ENCODE data around the gene NSA2. TPM values are rescaled to one million over a fixed set of nuclear protein-coding genes. Genes with fewer than 3 reads are reported as not detected.
"Not testable (repeated sequence)": the region's sequence is repeated elsewhere in the genome, so short reads cannot be mapped to it uniquely, and the experiment has no call there.

Gene NSA2
- total and polyA plus RNA-seq, 7 experiments from 2014 or later, result 49.4 to 153 (median 97.9) TPM

DNA sequence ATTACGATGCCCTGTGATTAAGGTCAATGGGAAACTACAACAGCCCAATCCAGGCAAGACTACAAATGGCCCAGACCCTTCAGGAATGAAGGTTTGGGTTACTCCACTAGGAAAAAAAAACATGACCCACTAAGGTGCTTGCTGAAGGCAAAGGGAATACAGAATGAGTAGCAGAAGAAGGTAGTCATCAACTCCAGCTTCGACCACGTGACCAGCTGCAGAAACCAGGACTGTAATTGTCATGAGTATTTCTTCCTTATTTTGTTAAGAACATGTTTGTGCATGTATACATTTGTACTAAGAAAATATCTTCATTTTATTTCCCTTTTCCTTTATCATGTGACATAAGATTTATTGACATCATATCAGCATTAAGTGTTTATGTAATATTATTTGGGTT is 24.6 kb downstream of the NSA2 start:
- peaks cover 2 to 70% (median 41%) of the 10 kb centered on the region in 5 donors for H3K36me3 Mint-ChIP-seq

GRCh38 chr5:74798977-74799911 is 32.2 kb downstream of the NSA2 start:
- CTCF ChIA-PET, result no interaction called here

More for the DNA sequence above, 24.6 kb downstream of the NSA2 start:
- intact Hi-C loops (cut with micrococcal nuclease); ATAC-seq; H3K4me1 Mint-ChIP-seq; H3K4me1 ChIP-seq (ENCODE audit: control insufficient read depth in 2 of 2, insufficient read depth in 2 of 2, low read length in 2 of 2); H3K27me3 ChIP-seq (ENCODE audit: control insufficient read depth in 2 of 2, insufficient read depth in 2 of 2, low read length in 2 of 2); H3K27ac Mint-ChIP-seq; H3K4me3 ChIP-seq (ENCODE audit: low read length); H3K9me3 Mint-ChIP-seq; H3K27ac ChIP-seq (ENCODE audit: low read depth, low read length); H3K9me3 ChIP-seq (ENCODE audit: control insufficient read depth in 2 of 3, low read length in 3 of 3); DNase-seq; H3K4me3 Mint-ChIP-seq; H3K27me3 Mint-ChIP-seq; POLR2A ChIA-PET: not testable (repeated sequence)
- peaks cover 0 to 32% (median 3%) of the 10 kb centered on the region in 3 experiments for H3K36me3 ChIP-seq (ENCODE audit: control insufficient read depth in 2 of 3, insufficient read depth in 3 of 3, low read length in 3 of 3)
- CTCF ChIA-PET, result interaction anchor here (0.6 kb wide), 1 partner anchor 33 kb away, joined by 3 read pairs; no protein-coding TSS in a partner anchor

DNA sequence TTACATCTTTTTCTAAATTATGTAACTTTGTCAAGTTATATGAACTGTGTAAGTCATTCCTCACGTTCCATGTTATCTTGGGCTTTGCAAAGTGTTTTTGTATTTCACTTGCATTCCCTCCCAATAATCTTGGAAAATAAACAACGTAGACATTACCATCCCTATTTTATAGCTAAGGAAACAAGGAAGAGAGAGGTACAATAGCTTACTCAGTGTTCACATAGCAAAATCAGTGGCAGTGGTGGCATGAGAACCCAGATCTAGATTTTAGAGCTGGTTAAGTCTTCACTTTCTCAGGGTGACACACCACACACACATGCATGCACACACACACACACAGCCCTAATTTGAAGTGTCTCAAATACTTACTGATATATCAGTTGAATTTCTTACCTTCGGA is 34.1 kb downstream of the NSA2 start:
- Histone ChIP-seq H3K36me3 (ENCODE audit: control insufficient read depth in 2 of 3, insufficient read depth in 3 of 3, low read length in 3 of 3) (peaks cover 0 to 29% (median 4%) of the 10 kb centered on the region in 3 experiments), H3K27me3 (ENCODE audit: control insufficient read depth in 2 of 2, insufficient read depth in 2 of 2, low read length in 2 of 2) (no peaks in the 10 kb centered on the region)
- peak overlapping the region in 1 of 9 donors; percentile 33 for H3K27ac Mint-ChIP-seq

More at GRCh38 chr5:74798977-74799911, 32.2 kb downstream of the NSA2 start:
- no peak overlapping the region for H3K4me3 Mint-ChIP-seq
- peaks cover 0 to 2% (median 0%) of the 10 kb centered on the region in 11 donors for H3K9me3 Mint-ChIP-seq
- ATAC-seq, result no peak
- Histone ChIP-seq H3K27ac (ENCODE audit: low read depth, low read length) (no peak overlapping the region), H3K27me3 (ENCODE audit: control insufficient read depth in 2 of 2, insufficient read depth in 2 of 2, low read length in 2 of 2) (no peaks in the 10 kb centered on the region), H3K9me3 (ENCODE audit: control insufficient read depth in 2 of 3, low read length in 3 of 3) (no peaks in the 10 kb centered on the region), H3K4me3 (ENCODE audit: low read length) (no peak overlapping the region), H3K4me1 (ENCODE audit: control insufficient read depth in 2 of 2, insufficient read depth in 2 of 2, low read length in 2 of 2) (no peaks in the 10 kb centered on the region), H3K36me3 (ENCODE audit: control insufficient read depth in 2 of 3, insufficient read depth in 3 of 3, low read length in 3 of 3) (peaks cover 0 to 29% (median 4%) of the 10 kb centered on the region in 3 experiments)
- H3K27me3 Mint-ChIP-seq, result no peaks in the 10 kb centered on the region
- no peak for DNase-seq
- H3K36me3 Mint-ChIP-seq, result peaks cover 0 to 52% (median 14%) of the 10 kb centered on the region in 5 donors
- POLR2A ChIA-PET, result no interaction called here
- H3K4me1 Mint-ChIP-seq, result no peaks in the 10 kb centered on the region
- no peak overlapping the region for H3K27ac Mint-ChIP-seq
- intact Hi-C loops (cut with micrococcal nuclease), result no loop called here

DNA sequence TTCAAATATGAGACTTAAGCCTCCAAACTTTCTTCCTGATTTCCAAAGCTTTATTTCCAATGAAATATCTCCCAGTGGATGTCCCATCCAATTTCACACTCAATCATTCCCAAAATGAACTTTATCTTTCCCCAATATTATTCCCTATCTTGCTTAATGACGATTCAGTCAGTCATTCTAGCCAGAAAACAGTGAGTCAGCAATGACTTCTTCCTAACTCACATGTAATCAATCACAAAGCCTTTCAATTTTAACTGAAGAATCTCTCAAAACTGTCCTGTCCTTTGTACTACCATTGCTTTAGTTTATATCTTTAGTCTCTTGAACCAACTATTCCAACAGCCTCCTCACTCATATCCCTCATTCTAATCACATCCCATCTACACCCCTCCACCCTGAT is 34.9 kb downstream of the NSA2 start:
- peak overlapping the region in 4 of 9 donors; percentile 7 to 67 (median 29) for H3K27ac Mint-ChIP-seq
- intact Hi-C loops (cut with micrococcal nuclease), result no loop called here

More for the DNA sequence above, 34.1 kb downstream of the NSA2 start:
- H3K4me1 Mint-ChIP-seq, result peaks cover 0 to 1% (median 0%) of the 10 kb centered on the region in 7 donors
- ChIA-PET CTCF (no interaction called here), POLR2A (interaction anchor here (0.7 kb wide), 1 partner anchor 8 kb away, joined by 3 read pairs; no protein-coding TSS in a partner anchor)
- Histone ChIP-seq H3K4me1 (ENCODE audit: control insufficient read depth in 2 of 2, insufficient read depth in 2 of 2, low read length in 2 of 2) (no peaks in the 10 kb centered on the region), H3K9me3 (ENCODE audit: control insufficient read depth in 2 of 3, low read length in 3 of 3) (no peaks in the 10 kb centered on the region), H3K4me3 (ENCODE audit: low read length) (no peak overlapping the region), H3K27ac (ENCODE audit: low read depth, low read length) (no peak overlapping the region)
- H3K36me3 Mint-ChIP-seq, result peaks cover 0 to 41% (median 9%) of the 10 kb centered on the region in 5 donors
- no peak overlapping the region for H3K4me3 Mint-ChIP-seq
- no peak for ATAC-seq
- no peak for DNase-seq
- H3K9me3 Mint-ChIP-seq, result no peaks in the 10 kb centered on the region
- no peaks in the 10 kb centered on the region for H3K27me3 Mint-ChIP-seq
- intact Hi-C loops (cut with micrococcal nuclease), result no loop called here

GRCh38 chr5:74810915-74811314 is 43.9 kb downstream of the NSA2 start:
- peaks cover 0 to 43% (median 12%) of the 10 kb centered on the region in 5 donors for H3K36me3 Mint-ChIP-seq
- intact Hi-C loops (cut with micrococcal nuclease), result no loop called here
- Histone ChIP-seq H3K36me3 (ENCODE audit: control insufficient read depth in 2 of 3, insufficient read depth in 3 of 3, low read length in 3 of 3) (no peaks in the 10 kb centered on the region), H3K27ac (ENCODE audit: low read depth, low read length) (no peak overlapping the region), H3K4me3 (ENCODE audit: low read length) (no peak overlapping the region), H3K27me3 (ENCODE audit: control insufficient read depth in 2 of 2, insufficient read depth in 2 of 2, low read length in 2 of 2) (no peaks in the 10 kb centered on the region), H3K9me3 (ENCODE audit: control insufficient read depth in 2 of 3, low read length in 3 of 3) (no peaks in the 10 kb centered on the region), H3K4me1 (ENCODE audit: control insufficient read depth in 2 of 2, insufficient read depth in 2 of 2, low read length in 2 of 2) (no peaks in the 10 kb centered on the region)
- no peak for DNase-seq
- ATAC-seq, result no peak
- ChIA-PET CTCF (no interaction called here), POLR2A (no interaction called here)
- peaks cover 0 to 12% (median 2%) of the 10 kb centered on the region in 7 donors for H3K4me1 Mint-ChIP-seq
- no peaks in the 10 kb centered on the region for H3K27me3 Mint-ChIP-seq
- H3K27ac Mint-ChIP-seq, result no peak overlapping the region
- H3K4me3 Mint-ChIP-seq, result no peak overlapping the region
- peaks cover 0 to 6% (median 0%) of the 10 kb centered on the region in 11 donors for H3K9me3 Mint-ChIP-seq

More for the DNA sequence above, 34.9 kb downstream of the NSA2 start:
- POLR2A ChIA-PET, result interaction anchor here (0.7 kb wide), 1 partner anchor 9 kb away, joined by 3 read pairs; no protein-coding TSS in a partner anchor
- peaks cover 0 to 29% (median 4%) of the 10 kb centered on the region in 3 experiments for H3K36me3 ChIP-seq (ENCODE audit: control insufficient read depth in 2 of 3, insufficient read depth in 3 of 3, low read length in 3 of 3)
- no peaks in the 10 kb centered on the region for H3K27me3 ChIP-seq (ENCODE audit: control insufficient read depth in 2 of 2, insufficient read depth in 2 of 2, low read length in 2 of 2)
- H3K4me1 Mint-ChIP-seq, result peaks cover 0 to 4% (median 0%) of the 10 kb centered on the region in 7 donors
- H3K36me3 Mint-ChIP-seq, result peaks cover 0 to 37% (median 9%) of the 10 kb centered on the region in 5 donors
- ATAC-seq, result no peak
- H3K4me1 ChIP-seq (ENCODE audit: control insufficient read depth in 2 of 2, insufficient read depth in 2 of 2, low read length in 2 of 2), result no peaks in the 10 kb centered on the region
- DNase-seq, result no peak
- CTCF ChIA-PET, result no interaction called here
- no peak overlapping the region for H3K4me3 ChIP-seq (ENCODE audit: low read length)
- H3K9me3 ChIP-seq (ENCODE audit: control insufficient read depth in 2 of 3, low read length in 3 of 3), result no peaks in the 10 kb centered on the region
- no peak overlapping the region for H3K4me3 Mint-ChIP-seq
- no peaks in the 10 kb centered on the region for H3K27me3 Mint-ChIP-seq
- no peak overlapping the region for H3K27ac ChIP-seq (ENCODE audit: low read depth, low read length)
- H3K9me3 Mint-ChIP-seq, result no peaks in the 10 kb centered on the region

- no peak overlapping the region for H3K4me3 ChIP-seq (ENCODE audit: low read length)
Measured at GRCh38 chr5:74816875-74817274, 49.8 kb downstream of the NSA2 start.

More at GRCh38 chr5:74816875-74817274, 49.8 kb downstream of the NSA2 start:
- CTCF ChIA-PET, result no interaction called here
- peak overlapping the region in 1 of 9 donors; percentile 11 for H3K27ac Mint-ChIP-seq
- Histone ChIP-seq H3K27me3 (ENCODE audit: control insufficient read depth in 2 of 2, insufficient read depth in 2 of 2, low read length in 2 of 2) (no peaks in the 10 kb centered on the region), H3K4me1 (ENCODE audit: control insufficient read depth in 2 of 2, insufficient read depth in 2 of 2, low read length in 2 of 2) (no peaks in the 10 kb centered on the region), H3K9me3 (ENCODE audit: control insufficient read depth in 2 of 3, low read length in 3 of 3) (no peaks in the 10 kb centered on the region), H3K27ac (ENCODE audit: low read depth, low read length) (no peak overlapping the region), H3K36me3 (ENCODE audit: control insufficient read depth in 2 of 3, insufficient read depth in 3 of 3, low read length in 3 of 3) (no peaks in the 10 kb centered on the region)
- H3K27me3 Mint-ChIP-seq, result no peaks in the 10 kb centered on the region
- peaks cover 0 to 44% (median 17%) of the 10 kb centered on the region in 5 donors for H3K36me3 Mint-ChIP-seq
- H3K4me3 Mint-ChIP-seq, result no peak overlapping the region
- ATAC-seq (no peak), DNase-seq (no peak)
- H3K9me3 Mint-ChIP-seq, result peaks cover 0 to 2% (median 0%) of the 10 kb centered on the region in 11 donors
- intact Hi-C loops (cut with micrococcal nuclease), result no loop called here
- POLR2A ChIA-PET, result no interaction called here
- H3K4me1 Mint-ChIP-seq, result peaks cover 0 to 28% (median 11%) of the 10 kb centered on the region in 7 donors

Data from naive thymus-derived CD4-positive, alpha-beta T cell (primary cell).